NB4 (cell line): Measurements from ENCODE around the gene DOCK4.

Experiments
- CTCF ChIP-seq: IDR thresholded peaks from one replicate; pipeline ENCODE4 v1.5.1; 2012; ENCODE audit warnings: low read depth, low read length
- MYC ChIP-seq: IDR thresholded peaks from 2 replicates; pipeline ENCODE4 v1.6.1; 2011; ENCODE audit warnings: low read depth, low read length
- POLR2A ChIP-seq: IDR thresholded peaks from 2 replicates; pipeline ENCODE4 v1.6.1; 2011; ENCODE audit warnings: mild to moderate bottlenecking; ENCODE audit not compliant: insufficient read length; ENCODE audit errors: extremely low read depth

- TF ChIP-seq CTCF (no peak), POLR2A (no peak), MYC (no peak)
These were observed 84.9 kb downstream of the DOCK4 start for GRCh38 chr7:112121318-112121717.
